Type B pancreatic cell (in vitro differentiated cells): Measurements from ENCODE around the gene LRMDA. TPM values are rescaled to one million over a fixed set of nuclear protein-coding genes. Genes with fewer than 3 reads are reported as not detected.

ENCODE experiments used
- DNase-seq: peaks from one replicate; pipeline ENCODE4 v3.0.0; 2021; ENCODE audit warnings: mixed read lengths; ENCODE audit not compliant: unreplicated experiment; ENCODE audit errors: extremely low spot score
- H3K27ac Mint-ChIP-seq: 2 replicates; pipeline ENCODE4 v1.8.0; 2021; ENCODE audit warnings: mild to moderate bottlenecking, mixed read lengths
- H3K27me3 Mint-ChIP-seq: 2 replicates; pipeline ENCODE4 v1.8.0; 2021; ENCODE audit warnings: mixed read lengths
- H3K36me3 Mint-ChIP-seq: 2 replicates; pipeline ENCODE4 v1.8.0; 2021; ENCODE audit warnings: mixed read lengths
- H3K4me1 Mint-ChIP-seq: one replicate; pipeline ENCODE4 v1.8.0; 2021; ENCODE audit warnings: mixed read lengths; ENCODE audit not compliant: unreplicated experiment
- H3K4me3 Mint-ChIP-seq: 2 replicates; pipeline ENCODE4 v1.8.0; 2021; ENCODE audit warnings: mild to moderate bottlenecking, mixed read lengths
- H3K9me3 Mint-ChIP-seq: 2 replicates; pipeline ENCODE4 v1.8.0; 2021; ENCODE audit warnings: mixed read lengths
- total RNA-seq: library from RNA; stranded (reverse); gene quantifications from 2 replicates; pipeline ENCODE4 v1.2.1, GENCODE V29; 2021; ENCODE audit warnings: low replicate concordance
- TF ChIP-seq, protein P1 (sequence below): fragments of 200-600 bp; sonication (generic); conservative IDR thresholded peaks from 2 replicates; pipeline ENCODE4 v1.5.0; 2021; ENCODE audit warnings: antibody characterized with exemption, mild to moderate bottlenecking

Gene LRMDA
- total RNA-seq, 1 donor from 2014 or later: 2.0 TPM

- TF ChIP-seq, protein P1, sequence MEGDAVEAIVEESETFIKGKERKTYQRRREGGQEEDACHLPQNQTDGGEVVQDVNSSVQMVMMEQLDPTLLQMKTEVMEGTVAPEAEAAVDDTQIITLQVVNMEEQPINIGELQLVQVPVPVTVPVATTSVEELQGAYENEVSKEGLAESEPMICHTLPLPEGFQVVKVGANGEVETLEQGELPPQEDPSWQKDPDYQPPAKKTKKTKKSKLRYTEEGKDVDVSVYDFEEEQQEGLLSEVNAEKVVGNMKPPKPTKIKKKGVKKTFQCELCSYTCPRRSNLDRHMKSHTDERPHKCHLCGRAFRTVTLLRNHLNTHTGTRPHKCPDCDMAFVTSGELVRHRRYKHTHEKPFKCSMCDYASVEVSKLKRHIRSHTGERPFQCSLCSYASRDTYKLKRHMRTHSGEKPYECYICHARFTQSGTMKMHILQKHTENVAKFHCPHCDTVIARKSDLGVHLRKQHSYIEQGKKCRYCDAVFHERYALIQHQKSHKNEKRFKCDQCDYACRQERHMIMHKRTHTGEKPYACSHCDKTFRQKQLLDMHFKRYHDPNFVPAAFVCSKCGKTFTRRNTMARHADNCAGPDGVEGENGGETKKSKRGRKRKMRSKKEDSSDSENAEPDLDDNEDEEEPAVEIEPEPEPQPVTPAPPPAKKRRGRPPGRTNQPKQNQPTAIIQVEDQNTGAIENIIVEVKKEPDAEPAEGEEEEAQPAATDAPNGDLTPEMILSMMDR: no peak
- Mint-ChIP-seq H3K36me3 (no peaks in the 10 kb centered on the region), H3K27ac (no peak overlapping the region), H3K4me3 (no peak overlapping the region), H3K4me1 (no peaks in the 10 kb centered on the region), H3K27me3 (peaks cover 31% of the 10 kb centered on the region), H3K9me3 (no peaks in the 10 kb centered on the region)
- DNase-seq: no peak
Measured at GRCh38 chr10:76000550-76000949, 569.1 kb downstream of the LRMDA start.

DNA sequence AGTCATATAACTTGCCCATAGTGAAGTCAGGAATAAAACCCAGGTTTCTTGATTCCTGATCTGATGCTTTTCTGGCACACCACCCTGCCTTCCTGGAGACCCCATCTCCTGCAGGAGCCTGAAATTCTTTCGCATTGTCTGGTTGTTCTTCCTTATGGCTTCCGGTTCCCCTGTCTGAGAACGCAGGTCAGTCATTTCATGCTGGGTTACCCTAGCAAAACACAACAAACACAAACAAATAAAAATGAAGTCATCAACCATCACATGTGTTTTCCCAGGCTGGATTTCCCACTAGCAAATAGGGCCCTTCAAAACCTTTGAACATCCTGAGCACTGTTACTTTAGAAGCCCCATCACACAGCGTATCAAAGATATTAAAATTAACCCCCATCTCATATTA lies 569.6 kb downstream of the LRMDA start:
- no peak overlapping the region for H3K27ac Mint-ChIP-seq
- H3K9me3 Mint-ChIP-seq: no peaks in the 10 kb centered on the region
- H3K4me3 Mint-ChIP-seq: no peak overlapping the region
- no peaks in the 10 kb centered on the region for H3K36me3 Mint-ChIP-seq
- H3K4me1 Mint-ChIP-seq: no peaks in the 10 kb centered on the region
- peaks cover 33% of the 10 kb centered on the region for H3K27me3 Mint-ChIP-seq
- TF ChIP-seq, protein P1: no peak
- DNase-seq: no peak

DNA sequence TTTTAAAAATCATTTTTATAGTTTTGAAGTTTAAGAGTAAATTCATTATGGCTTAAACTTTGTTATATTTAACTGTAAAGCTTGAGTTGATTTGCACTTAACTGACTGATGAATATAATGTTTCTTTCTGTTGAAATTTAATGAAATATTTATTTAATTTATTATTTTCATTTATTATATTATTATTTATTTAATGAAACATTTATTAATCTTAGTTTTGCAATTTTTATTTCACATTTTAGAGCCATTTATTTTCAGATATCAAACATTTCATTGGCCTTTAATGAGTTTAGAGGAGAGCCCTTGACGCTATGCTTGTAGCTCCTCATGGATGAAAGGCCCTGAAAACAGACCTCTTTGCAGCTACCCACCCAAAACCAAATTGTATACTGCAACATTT lies 570.0 kb downstream of the LRMDA start:
- TF ChIP-seq, protein P1: no peak
- H3K27ac Mint-ChIP-seq: no peak overlapping the region
- H3K4me3 Mint-ChIP-seq: no peak overlapping the region
- peaks cover 37% of the 10 kb centered on the region for H3K27me3 Mint-ChIP-seq
- H3K9me3 Mint-ChIP-seq: no peaks in the 10 kb centered on the region
- no peak for DNase-seq
- peaks cover under 1% of the 10 kb centered on the region for H3K4me1 Mint-ChIP-seq
- no peaks in the 10 kb centered on the region for H3K36me3 Mint-ChIP-seq

- Mint-ChIP-seq H3K27ac (no peak overlapping the region), H3K27me3 (peaks cover 42% of the 10 kb centered on the region), H3K4me3 (no peak overlapping the region), H3K4me1 (peaks cover 9% of the 10 kb centered on the region), H3K9me3 (no peaks in the 10 kb centered on the region), H3K36me3 (no peaks in the 10 kb centered on the region)
- TF ChIP-seq, protein P1: no peak
- DNase-seq: no peak
Measured at GRCh38 chr10:76002262-76002854, 570.9 kb downstream of the LRMDA start.

DNA sequence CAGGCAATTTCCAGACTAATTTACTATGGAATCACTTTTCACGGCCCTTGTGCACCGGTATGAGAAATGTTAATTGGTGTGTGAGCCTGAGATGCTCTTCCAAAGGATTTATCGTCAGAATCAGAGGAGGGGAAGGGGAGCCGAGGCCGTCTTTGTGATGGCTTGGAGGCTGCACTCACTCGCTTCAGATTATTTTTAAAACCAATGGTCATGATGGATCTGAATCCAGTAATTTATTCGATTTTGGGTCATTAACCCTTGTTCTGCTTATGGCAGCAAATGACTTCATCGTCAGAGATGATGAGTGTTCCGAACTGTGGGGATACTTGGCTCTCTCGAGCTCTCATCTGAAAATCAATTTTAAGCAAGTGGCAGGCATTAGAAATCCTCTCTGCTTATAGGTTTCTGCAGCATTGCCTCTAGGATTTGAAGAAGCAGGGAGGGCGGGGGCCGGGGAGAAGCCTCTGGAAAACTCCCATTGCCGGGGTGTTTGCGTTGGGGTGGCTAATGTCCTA lies 576.3 kb downstream of the LRMDA start:
- no peak for DNase-seq
- Mint-ChIP-seq H3K27me3 (peaks cover 62% of the 10 kb centered on the region), H3K36me3 (no peaks in the 10 kb centered on the region), H3K9me3 (no peaks in the 10 kb centered on the region), H3K27ac (no peak overlapping the region), H3K4me1 (peaks cover 38% of the 10 kb centered on the region), H3K4me3 (peak overlapping the region; percentile 44)
- TF ChIP-seq, protein P1: no peak
